Measurements from ENCODE around the gene TNNC1.

TNNC1 gene

DNA sequence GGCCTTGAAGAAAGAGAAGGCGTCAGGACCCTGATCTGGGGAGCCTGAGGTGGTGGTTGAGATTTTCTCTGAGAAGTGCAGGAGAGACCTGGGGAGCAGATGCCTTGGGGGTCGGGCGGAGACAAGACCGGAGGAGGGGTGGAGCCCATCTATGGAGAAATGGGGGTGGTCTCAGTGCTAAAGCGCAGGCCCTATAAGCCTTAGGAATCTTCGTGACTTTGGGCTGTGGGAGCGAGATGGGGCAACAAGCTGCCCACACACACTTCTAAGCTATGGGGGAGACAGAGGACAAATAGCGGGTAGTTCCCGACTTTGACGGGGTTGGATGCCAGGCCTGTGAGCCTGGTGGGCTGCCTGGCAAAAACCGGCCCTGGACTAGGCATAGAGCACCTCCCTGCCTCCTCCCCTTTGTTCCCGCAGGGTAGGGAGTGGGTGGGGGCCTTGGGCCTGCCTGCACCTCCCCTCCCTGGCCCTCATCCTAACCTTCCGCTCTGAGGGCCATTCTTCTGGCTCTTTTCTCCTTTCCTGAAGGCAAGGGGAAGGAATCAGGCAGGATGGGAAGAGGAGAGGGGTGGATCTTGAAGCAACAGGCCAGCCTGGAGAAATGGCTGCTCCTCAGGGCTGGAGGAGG is 2.4 kb upstream of the TNNC1 start:
- no peak for DNase-seq (ENCODE audit: low read depth)
- H3K4me3 ChIP-seq (ENCODE audit: low read depth, low read length): peak overlapping the region; percentile 97
- TF ChIP-seq, protein P1, sequence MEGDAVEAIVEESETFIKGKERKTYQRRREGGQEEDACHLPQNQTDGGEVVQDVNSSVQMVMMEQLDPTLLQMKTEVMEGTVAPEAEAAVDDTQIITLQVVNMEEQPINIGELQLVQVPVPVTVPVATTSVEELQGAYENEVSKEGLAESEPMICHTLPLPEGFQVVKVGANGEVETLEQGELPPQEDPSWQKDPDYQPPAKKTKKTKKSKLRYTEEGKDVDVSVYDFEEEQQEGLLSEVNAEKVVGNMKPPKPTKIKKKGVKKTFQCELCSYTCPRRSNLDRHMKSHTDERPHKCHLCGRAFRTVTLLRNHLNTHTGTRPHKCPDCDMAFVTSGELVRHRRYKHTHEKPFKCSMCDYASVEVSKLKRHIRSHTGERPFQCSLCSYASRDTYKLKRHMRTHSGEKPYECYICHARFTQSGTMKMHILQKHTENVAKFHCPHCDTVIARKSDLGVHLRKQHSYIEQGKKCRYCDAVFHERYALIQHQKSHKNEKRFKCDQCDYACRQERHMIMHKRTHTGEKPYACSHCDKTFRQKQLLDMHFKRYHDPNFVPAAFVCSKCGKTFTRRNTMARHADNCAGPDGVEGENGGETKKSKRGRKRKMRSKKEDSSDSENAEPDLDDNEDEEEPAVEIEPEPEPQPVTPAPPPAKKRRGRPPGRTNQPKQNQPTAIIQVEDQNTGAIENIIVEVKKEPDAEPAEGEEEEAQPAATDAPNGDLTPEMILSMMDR (IDR thresholded peaks at IDR 0.05; ENCODE audit: insufficient read depth, low read depth, low read length, missing control alignments): no peak

DNA sequence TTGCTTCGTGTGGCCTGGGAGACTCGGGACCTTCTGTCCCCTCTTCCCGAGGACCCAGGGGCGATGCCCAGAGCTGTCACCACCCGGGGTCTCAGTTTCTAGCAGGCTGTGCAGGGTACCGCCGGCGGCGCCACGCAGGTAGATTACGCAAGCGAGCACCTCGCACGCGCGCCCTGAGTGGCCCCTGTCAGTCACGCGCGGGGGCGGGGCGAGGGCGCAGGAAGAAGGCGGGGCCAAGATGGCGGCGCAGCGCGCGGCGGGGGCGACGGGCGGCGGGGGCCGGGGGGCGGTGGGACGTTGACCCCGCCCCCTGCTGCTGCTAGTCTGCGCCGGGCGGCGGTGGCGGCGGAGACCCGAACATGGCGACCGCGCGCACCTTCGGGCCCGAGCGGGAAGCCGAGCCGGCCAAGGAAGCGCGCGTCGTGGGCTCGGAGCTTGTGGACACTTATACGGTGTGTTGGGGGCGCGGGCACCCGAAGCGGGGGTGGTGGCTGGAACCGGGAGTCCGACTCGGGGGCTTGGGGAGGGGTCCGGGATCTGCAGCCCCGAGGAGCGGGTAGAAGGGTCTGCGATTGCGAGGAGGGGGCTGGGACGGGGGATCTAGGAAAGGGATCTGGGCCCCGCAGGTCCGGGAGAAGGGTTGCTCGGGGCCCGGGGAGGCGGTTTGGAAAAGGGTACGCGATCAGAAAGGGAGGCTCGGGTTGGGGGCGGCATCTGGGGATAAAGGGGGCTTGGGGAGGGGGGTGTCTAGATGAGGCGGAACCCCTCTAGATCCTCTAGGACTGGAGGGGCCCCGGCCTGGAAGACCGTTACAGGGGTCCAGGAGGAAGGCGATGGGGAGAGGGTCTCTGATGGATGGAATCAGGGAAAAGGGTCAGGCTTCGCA is 1.7 kb upstream of the TNNC1 start, which contains the start of gene NISCH:
Gene NISCH (plus strand): TSS at position 322 of the 886 bp plus-strand sequence. CDS start 38 bp downstream, at position 360.
- peak; percentile 93 for DNase-seq (ENCODE audit: low read depth)
- TF ChIP-seq, protein P1 (IDR thresholded peaks at IDR 0.05; ENCODE audit: insufficient read depth, low read depth, low read length, missing control alignments): no peak

DNA sequence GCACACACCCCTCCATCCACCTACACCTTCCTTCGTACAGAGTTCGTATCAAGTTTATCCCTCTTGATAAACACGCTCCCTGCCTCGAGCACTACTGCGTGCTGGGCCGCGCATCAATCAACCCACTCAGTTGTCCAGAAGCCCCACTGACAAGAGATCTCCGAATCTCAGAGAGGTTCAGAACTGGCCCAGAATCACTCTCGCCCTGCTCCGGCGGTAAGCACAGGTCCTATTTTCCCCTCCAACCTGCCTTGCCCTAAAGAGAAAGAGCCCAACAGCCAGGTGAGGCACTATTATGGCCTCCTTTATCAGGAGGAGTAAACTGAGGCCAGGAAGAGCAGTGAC is 1.1 kb upstream of the TNNC1 start:
- TF ChIP-seq, protein P1 (IDR thresholded peaks at IDR 0.05; ENCODE audit: insufficient read depth, low read depth, low read length, missing control alignments): no peak
- peak overlapping the region; percentile 96 for H3K4me3 ChIP-seq (ENCODE audit: low read depth, low read length)

More for the DNA sequence above, 1.7 kb upstream of the TNNC1 start, which contains the start of gene NISCH:
- H3K4me3 ChIP-seq (ENCODE audit: low read depth, low read length): peak within 1 kb of the TSS; percentile 97

DNA sequence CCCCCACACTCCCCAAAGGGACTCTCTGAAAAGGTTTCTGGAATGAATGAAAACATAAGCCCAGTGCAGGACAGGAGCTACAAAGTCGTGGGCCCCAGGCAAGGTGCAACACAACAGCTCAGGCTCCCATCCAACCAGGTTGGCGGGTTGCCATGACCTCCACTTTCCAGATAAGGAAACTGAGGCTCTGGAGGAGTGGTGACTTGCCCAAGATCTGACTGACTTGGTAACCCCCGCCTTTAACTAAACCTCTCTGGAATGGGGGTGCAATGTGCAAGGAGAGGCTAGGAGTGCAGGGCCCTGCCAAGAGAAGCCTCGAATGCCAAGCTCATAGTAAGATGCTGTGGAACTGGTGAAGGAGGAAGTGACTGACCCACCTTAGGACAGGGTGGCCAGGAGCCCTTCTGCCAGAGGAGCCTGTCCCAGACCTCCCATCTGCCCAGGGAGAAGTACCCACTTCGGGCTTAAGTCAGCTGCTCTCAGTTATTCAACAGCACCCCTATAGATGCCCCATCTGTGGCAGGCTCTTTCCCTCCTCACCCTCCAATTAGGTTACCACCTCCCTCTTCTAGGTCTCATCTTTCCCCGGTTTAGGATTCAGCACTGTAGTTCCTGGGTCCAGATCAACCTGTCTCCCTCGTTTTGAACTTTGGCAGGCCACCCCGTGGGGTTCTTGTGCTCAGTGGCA is 553 bp upstream of the TNNC1 start:
- DNase-seq (ENCODE audit: low read depth): no peak
- H3K4me3 ChIP-seq (ENCODE audit: low read depth, low read length): peak overlapping the region; percentile 96

More for the DNA sequence above, 1.1 kb upstream of the TNNC1 start:
- no peak for DNase-seq (ENCODE audit: low read depth)

DNA sequence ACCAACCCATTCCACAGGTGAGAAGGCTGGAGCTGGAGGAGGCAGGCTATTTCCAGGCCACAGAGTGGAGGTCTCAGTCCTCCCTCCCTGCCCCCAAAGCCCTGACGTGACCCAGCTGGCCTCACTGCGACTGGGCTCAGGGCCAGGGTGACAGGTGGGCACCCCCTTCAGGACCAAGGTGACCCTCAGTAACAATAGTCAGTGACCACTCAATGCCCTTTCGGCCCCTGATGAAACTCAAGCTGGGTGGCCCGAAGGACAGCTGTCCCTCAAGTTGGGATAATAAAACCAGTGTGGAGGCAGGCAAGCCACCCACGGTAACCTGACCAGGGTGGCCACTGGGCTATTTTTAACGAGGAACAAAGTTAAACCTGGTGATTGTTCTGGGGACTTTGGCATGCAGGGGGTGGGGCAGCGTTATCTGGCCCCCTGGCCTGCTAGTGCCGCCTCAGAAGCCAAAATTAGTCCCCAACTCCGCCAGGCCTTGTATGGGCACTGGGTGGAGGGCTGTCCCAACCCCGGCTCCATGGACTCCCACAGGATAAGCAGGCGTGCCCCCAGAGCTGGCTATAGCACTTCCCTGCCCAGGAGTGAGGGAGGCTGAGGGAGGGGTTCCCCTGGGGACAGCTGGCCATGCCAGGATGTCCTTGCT is 1.1 kb downstream of the TNNC1 start:
- DNase-seq (ENCODE audit: low read depth): no peak
- H3K4me3 ChIP-seq (ENCODE audit: low read depth, low read length): no peak overlapping the region
- TF ChIP-seq, protein P1 (IDR thresholded peaks at IDR 0.05; ENCODE audit: insufficient read depth, low read depth, low read length, missing control alignments): no peak

More for the DNA sequence above, 553 bp upstream of the TNNC1 start:
- TF ChIP-seq, protein P1 (IDR thresholded peaks at IDR 0.05; ENCODE audit: insufficient read depth, low read depth, low read length, missing control alignments): no peak

DNA sequence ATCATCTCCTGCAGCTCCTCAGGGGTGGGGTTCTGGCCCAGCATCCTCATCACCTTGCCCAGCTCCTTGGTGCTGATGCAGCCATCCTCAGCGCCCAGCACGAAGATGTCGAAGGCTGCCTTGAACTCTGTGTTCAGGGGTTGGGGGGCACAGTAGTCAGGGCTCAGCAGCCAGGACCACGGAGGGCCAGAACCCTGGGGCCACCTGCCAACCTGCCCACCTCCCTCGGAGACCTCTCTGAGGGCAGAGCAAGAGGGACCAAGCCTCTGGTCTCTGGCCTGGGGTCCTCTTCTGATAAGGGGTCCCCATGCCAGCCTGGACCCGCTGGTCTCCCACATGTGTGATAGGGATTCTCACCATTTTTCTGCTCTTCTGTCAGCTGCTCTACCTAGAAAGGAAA is 1.7 kb downstream of the TNNC1 start:
- no peak for DNase-seq (ENCODE audit: low read depth)
- H3K4me3 ChIP-seq (ENCODE audit: low read depth, low read length): no peak overlapping the region
- TF ChIP-seq, protein P1 (IDR thresholded peaks at IDR 0.05; ENCODE audit: insufficient read depth, low read depth, low read length, missing control alignments): no peak
